NCI-H510A treated with DMSO at 0.1 percent for 48 hours (cell line): Measurements from ENCODE around the gene USP32.
"Not testable (repeated sequence)": the region's sequence is repeated elsewhere in the genome, so short reads cannot be mapped to it uniquely, and the experiment has no call there.

Experiments used
- DNase-seq: peaks from one replicate; lab custom pipeline; 2025; lab: John Stamatoyannopoulos, UW

The USP32 gene

GRCh38 chr17:60371818-60372510 is 20.0 kb downstream of the USP32 start:
- DNase-seq = no peak

- no peak for DNase-seq
These were observed 20.5 kb downstream of the USP32 start for GRCh38 chr17:60371416-60371815.

- DNase-seq = no peak
These were observed 22.2 kb downstream of the USP32 start for GRCh38 chr17:60369727-60370126.

- no peak for DNase-seq
These were observed 28.1 kb downstream of the USP32 start for GRCh38 chr17:60363700-60364405.

- DNase-seq = no peak
These were observed 29.6 kb downstream of the USP32 start for GRCh38 chr17:60362329-60362728.

GRCh38 chr17:60361889-60362288 is 30.0 kb downstream of the USP32 start:
- DNase-seq = no peak

GRCh38 chr17:60359415-60359814 is 32.5 kb downstream of the USP32 start:
- DNase-seq = no peak

GRCh38 chr17:60358606-60359225 is 33.2 kb downstream of the USP32 start:
- no peak for DNase-seq

- no peak for DNase-seq
These were observed 35.0 kb downstream of the USP32 start for GRCh38 chr17:60356940-60357339.

GRCh38 chr17:60355663-60356594 is 36.0 kb downstream of the USP32 start:
- DNase-seq = no peak

- no peak for DNase-seq
These were observed 37.7 kb downstream of the USP32 start for GRCh38 chr17:60354223-60354622.

- DNase-seq = no peak
These were observed 38.2 kb downstream of the USP32 start for GRCh38 chr17:60353773-60354172.

- no peak for DNase-seq
These were observed 39.4 kb downstream of the USP32 start for GRCh38 chr17:60352569-60352968.

- DNase-seq = no peak
These were observed 39.9 kb downstream of the USP32 start for GRCh38 chr17:60352071-60352470.

- DNase-seq = no peak
These were observed 40.8 kb downstream of the USP32 start for GRCh38 chr17:60351012-60351695.

- DNase-seq = no peak
These were observed 43.3 kb downstream of the USP32 start for GRCh38 chr17:60348616-60349015.

- DNase-seq = peak; percentile 46
These were observed 46.7 kb downstream of the USP32 start for GRCh38 chr17:60345233-60345632.

- DNase-seq = not testable (repeated sequence)
These were observed 49.4 kb downstream of the USP32 start for GRCh38 chr17:60342492-60342891.

GRCh38 chr17:60335289-60335688 is 56.6 kb downstream of the USP32 start:
- DNase-seq = no peak

- DNase-seq = no peak
These were observed 58.3 kb downstream of the USP32 start for GRCh38 chr17:60333628-60334031.

GRCh38 chr17:60333072-60333471 is 58.9 kb downstream of the USP32 start:
- not testable (repeated sequence) for DNase-seq

GRCh38 chr17:60332574-60332973 is 59.4 kb downstream of the USP32 start:
- DNase-seq = no peak
